Gastrocnemius medialis (tissue), 4 donors: Measurements from ENCODE around the gene ARF1.

Experiments
- POLR2A ChIP-seq, 2 donors: fragments of 450-650 bp; IDR thresholded peaks; one replicate each; pipeline ENCODE4 v1.6.1; 2017; ENCODE audit warnings: antibody characterized with exemption in 2 of 2, mild to moderate bottlenecking in 2 of 2, moderate library complexity in 2 of 2
- TF ChIP-seq, protein P1 (sequence below), 5 experiments: fragments of 450-650 bp in 3 of 5; fragments of 200-600 bp in 2 of 5; sonication (generic) in 2 of 5; IDR thresholded peaks in 4 of 5; conservative IDR thresholded peaks in 1 of 5; 1 replicate in 4 of 5; 2 replicates in 1 of 5; pipeline ENCODE4 v1.5.1; 2016 to 2019; ENCODE audit warnings: antibody characterized with exemption in 5 of 5, mild to moderate bottlenecking in 3 of 5, moderate library complexity in 3 of 5

DNA sequence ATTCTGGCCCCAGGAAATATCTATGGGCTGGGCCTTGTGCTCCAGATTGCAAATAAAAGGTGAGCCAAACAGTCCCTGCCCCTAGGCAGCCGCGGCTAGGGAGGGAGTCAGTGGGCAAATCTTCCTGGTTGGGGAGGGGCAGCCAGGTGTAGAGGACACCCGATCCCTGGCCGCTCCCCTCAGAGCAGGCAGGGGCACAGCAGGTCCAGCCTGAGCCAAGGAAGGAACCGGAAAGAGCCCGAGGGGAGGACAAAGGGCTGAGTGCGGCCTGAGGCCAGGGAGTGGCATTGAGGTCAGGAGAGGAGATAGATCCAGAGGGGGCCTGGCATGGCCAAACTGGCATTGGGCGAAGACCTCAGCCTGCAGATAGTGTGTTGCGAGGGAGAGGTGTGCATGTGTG, 36.6 kb upstream of the ARF1 start:
- TF ChIP-seq POLR2A (IDR thresholded peaks at IDR 0.05) = no peak
- TF ChIP-seq, protein P1, sequence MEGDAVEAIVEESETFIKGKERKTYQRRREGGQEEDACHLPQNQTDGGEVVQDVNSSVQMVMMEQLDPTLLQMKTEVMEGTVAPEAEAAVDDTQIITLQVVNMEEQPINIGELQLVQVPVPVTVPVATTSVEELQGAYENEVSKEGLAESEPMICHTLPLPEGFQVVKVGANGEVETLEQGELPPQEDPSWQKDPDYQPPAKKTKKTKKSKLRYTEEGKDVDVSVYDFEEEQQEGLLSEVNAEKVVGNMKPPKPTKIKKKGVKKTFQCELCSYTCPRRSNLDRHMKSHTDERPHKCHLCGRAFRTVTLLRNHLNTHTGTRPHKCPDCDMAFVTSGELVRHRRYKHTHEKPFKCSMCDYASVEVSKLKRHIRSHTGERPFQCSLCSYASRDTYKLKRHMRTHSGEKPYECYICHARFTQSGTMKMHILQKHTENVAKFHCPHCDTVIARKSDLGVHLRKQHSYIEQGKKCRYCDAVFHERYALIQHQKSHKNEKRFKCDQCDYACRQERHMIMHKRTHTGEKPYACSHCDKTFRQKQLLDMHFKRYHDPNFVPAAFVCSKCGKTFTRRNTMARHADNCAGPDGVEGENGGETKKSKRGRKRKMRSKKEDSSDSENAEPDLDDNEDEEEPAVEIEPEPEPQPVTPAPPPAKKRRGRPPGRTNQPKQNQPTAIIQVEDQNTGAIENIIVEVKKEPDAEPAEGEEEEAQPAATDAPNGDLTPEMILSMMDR (IDR thresholded peaks at IDR 0.05 in 4 of 5, conservative IDR thresholded peaks at IDR 0.05 in 1 of 5) = no peak
